ENCODE data around the gene NUP62.

Gene NUP62

DNA sequence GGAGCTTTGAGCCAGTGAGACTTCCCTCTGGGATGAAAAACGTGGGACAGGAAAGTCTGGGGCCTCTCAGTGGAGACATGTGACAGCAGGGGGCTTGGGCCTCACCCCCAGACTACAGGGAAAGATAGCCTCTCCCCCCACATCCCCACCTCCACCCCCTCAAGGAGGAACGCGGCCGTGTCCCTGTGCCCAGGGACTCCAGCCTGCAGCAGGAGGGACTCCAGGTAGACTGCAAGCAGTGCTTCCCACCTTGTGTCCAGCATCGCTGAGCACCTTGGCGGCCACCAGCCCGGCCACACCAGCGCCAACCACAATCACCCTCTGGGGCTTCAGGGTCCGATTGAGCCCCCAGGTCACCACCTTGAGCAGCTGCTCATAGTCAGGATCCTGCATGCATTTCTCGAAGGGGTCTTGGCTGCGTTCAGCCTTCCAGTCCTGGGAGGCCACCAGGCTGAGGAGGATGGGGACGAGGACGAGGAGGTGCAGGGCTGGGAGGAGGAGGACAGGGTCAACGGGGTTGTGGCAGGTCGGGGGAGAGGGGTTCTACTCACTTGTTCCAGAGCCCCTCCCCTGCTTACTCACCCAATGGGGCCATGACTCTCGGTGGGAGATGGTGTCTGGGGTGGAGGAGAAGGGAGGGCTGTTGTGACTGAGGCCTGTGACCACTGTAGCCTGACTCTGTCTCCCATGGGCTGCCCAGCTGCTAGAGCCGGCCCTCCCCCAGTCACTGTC is 33.6 kb downstream of the NUP62 start:
- no peak for DNase-seq

GRCh38 chr19:49894879-49895565 is 34.3 kb downstream of the NUP62 start:
- DNase-seq, result no peak

GRCh38 chr19:49894011-49894664 is 35.2 kb downstream of the NUP62 start:
- no peak for DNase-seq

GRCh38 chr19:49892716-49893115 is 36.6 kb downstream of the NUP62 start:
- no peak for DNase-seq

DNA sequence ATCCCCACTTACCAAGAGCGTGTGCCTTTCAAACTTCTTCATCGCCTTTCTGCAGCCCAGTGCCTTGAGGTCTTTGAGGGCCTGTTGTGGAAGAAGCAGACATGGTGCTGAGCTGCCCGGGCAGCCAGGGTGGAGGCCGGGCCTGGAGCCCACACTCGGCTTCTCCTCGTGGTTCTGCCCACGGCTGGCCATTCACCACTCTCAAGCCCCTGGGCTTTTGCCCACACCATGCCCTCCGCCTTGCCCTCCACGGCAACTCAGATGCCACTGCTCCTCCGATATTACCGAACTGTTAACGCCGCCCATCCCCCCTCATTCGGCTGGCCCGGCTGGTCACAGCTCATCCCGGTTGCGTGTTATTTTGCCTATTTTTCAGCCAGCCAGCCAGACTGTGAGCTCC is 37.9 kb downstream of the NUP62 start:
- no peak for DNase-seq

DNA sequence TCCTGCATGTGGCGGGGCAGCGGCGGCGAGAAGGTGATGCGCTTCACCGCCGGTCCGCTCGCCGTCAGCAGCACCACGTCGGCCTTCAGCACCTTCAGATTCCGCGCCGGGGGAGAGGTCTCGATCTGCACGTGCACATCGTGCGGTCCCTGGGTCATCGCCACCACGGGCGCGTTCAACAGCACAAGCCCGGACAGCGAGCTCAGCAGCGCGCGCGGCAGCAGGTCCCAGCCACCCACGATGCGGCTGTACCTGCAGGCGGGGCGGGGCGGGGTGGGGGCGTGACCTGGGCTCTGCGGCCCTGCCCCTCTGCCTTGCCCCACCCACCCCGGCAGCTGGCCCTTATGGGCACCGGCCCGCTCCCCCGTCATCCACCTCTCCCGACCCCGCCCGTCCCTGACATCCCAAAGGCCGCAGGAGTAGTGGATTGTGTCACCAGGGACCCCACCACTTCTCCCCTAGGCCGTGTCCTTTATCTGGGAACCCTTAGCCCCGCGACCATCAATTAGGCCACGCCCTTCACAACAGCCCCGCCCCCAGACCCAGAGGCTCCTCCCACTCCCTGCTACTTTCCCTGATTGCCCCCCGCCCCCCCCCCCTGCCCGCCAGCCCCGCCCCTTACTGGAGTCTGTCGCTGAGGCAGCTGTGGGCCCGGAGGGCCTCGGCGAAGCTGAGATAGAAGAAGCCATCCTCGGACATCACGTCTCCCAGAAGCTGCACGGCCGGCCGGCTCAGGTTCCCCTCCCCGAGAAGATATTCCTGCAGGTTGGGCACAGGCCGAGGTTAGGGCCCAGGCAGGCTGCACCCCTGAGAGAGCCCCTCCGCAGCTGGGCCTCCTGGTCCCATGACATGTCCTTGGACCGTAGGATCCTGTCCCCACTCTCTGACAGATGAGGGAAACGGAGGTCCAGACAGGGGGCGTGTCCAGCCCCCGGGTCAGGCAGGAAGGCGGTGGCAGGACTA is 38.7 kb downstream of the NUP62 start:
- no peak for DNase-seq

DNA sequence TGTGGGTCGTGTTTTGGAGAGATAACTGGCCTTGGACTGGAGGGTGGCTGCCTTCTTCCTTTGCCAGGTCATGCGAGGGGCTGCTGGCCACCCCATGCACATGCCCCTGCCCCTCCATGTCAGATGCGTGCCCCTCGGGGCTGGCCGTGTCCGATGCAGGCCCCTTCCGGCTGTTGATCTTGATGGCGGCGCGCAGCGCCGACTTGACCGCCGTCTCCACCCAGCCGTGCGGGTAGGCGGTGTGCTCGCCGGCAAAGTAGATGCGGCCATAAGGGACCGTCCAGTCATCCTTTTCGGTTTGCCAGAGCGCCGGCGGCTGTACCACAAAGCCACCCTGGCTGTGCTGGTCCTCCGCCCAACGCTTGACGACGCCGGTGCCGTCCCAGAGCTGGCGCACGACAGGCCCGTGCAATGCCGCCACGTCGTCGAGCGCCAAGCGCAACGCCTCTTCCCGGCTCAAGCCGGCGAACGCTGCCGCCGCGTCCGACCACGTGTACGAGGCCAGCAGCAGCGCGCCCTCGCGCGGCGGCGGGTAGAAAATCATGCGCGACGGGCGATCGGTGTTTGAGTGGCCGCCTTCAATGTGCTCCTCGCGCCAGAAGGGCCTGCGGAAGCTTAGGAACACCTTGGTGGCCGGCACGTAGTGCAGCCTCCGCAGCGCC is 39.5 kb downstream of the NUP62 start:
- no peak for DNase-seq

- DNase-seq, result no peak
These were observed 40.1 kb downstream of the NUP62 start for GRCh38 chr19:49889038-49889686.

- DNase-seq, result no peak
These were observed 40.8 kb downstream of the NUP62 start for GRCh38 chr19:49888510-49888824.

GRCh38 chr19:49887665-49888509 is 41.4 kb downstream of the NUP62 start:
- no peak for DNase-seq

- no peak for DNase-seq
These were observed 42.2 kb downstream of the NUP62 start for GRCh38 chr19:49887037-49887664.

DNA sequence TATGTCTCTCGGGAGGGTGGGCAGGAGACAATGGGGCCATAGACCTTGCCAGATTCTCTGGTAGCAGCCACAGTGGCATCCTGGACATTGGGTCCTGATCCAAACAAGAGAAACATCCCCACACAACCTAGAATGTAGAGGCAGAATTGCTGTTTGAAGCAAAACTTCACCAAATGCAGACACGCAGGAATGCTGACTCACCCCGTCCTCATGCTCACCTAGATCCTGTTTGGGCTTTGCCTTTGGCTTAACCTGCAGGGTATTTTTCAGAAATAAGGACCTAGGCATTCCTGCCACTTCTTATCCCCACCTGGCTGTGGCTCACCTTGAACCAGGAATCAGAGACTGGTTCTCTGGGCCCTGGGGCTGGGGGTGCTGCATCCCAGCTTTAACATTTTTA is 44.5 kb downstream of the NUP62 start:
- DNase-seq, result no peak

DNA sequence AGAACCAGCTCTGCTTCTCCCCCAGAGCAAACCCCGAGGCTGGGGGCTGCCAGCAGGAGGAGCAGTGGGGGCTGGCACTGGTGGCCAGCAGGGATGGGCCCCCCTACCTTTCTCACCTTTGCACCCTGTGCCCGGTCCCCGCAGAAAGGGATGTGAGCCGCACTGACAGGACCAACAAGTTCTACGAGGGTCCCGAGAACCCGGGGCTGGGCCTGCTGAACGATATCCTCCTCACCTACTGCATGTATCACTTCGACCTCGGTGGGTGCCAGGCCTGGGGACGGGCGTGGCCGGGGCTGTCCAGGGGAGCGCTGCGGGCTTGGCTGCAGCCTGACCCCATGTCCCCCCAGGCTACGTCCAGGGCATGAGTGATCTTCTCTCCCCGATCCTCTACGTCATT is 45.2 kb downstream of the NUP62 start:
- DNase-seq, result no peak

GRCh38 chr19:49883094-49883493 is 46.2 kb downstream of the NUP62 start:
- DNase-seq, result no peak

DNA sequence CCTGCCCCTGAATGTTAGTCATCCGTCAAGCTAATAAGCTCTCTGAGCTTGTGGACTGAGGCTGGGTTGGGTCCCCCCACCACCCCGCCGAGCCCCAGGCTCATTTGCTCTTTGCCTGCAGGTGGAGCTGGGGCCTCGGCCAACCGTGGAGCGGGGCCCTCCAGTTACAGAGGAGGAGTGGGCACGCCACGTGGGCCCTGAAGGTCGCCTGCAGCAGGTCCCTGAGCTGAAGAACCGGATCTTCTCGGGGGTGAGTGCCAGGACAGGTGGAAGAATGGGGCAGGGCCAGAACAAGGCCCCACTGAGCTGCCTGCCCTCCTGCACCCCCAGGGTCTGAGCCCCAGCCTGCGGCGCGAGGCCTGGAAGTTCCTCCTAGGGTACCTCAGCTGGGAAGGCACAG is 46.7 kb downstream of the NUP62 start:
- no peak for DNase-seq

DNA sequence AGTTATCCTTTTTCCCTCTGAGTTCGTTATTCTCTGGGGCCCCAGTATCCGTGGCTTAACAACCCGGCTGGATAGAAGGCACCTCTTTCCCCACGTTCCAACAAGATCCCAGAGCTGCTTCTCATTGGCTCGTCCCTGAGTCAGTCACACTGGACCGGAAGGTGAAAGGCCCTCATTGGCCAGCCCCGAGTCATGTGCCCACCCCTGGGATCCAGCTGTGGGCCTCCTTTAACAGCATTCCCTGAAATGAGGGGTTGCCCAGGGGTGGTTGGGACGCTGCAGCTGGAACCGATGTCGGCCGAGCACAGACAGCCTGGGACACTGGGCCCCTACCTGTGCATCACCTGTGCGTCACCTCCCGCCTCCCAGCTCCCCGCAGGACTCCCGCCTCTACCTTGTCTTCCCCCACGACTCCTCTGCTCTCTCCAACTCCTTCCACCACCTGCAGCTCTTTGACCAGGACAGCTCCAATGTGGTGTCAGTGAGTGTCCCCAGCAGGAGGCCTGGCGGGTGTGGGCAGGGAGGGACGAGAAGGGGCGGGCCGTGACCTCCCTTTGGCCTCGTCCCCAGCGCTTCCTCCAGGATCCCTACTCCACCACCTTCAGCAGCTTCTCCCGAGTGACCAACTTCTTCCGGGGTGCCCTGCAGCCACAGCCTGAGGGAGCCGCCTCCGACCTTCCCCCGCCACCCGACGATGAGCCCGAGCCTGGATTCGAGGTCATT is 47.5 kb downstream of the NUP62 start:
- no peak for DNase-seq

- no peak for DNase-seq
These were observed 48.1 kb downstream of the NUP62 start for GRCh38 chr19:49881186-49881585.

DNA sequence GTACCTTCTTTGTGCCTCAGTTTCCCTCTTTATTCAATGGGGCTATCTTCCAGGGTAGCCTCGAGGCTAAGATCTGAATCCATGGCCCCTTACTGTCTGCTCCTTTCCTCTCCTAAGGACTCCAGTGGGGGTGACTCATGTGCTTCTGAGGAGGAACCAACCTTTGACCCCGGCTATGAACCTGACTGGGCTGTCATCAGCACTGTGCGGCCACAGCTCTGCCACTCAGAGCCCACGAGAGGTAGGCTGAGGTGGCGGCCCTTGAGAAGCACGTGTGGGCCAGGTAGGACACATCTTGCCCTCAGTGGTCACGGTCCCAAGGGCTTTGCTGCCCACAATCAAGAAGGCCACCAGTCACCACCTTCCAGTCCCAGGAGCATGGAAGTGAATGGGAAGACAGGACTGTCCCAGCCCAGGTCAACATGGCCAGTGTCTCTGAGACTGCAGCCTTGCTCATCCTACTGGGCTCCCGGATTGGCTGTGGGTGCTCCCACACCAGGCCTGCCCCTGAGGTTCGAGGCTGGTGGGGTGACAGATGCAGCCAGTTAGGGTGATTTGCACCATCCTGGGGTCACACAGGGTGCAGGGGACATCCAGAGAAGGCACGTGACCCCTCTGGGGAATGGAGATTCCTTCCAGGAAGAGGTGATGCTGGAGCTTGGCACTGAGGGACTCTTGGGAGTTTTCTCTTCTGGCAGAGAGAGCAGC is 49.0 kb downstream of the NUP62 start:
- no peak for DNase-seq
